ENCODE data around the gene MAGED4B. TPM values are rescaled to one million over a fixed set of nuclear protein-coding genes. Genes with fewer than 3 reads are reported as not detected.

Gene MAGED4B
- total and polyA plus RNA-seq, 2 experiments from 2014 or later: 25.0 to 99.6 TPM

GRCh38 chrX:52031371-52031770 lies 37.6 kb downstream of the MAGED4B start:
- TF ChIP-seq, protein P1, sequence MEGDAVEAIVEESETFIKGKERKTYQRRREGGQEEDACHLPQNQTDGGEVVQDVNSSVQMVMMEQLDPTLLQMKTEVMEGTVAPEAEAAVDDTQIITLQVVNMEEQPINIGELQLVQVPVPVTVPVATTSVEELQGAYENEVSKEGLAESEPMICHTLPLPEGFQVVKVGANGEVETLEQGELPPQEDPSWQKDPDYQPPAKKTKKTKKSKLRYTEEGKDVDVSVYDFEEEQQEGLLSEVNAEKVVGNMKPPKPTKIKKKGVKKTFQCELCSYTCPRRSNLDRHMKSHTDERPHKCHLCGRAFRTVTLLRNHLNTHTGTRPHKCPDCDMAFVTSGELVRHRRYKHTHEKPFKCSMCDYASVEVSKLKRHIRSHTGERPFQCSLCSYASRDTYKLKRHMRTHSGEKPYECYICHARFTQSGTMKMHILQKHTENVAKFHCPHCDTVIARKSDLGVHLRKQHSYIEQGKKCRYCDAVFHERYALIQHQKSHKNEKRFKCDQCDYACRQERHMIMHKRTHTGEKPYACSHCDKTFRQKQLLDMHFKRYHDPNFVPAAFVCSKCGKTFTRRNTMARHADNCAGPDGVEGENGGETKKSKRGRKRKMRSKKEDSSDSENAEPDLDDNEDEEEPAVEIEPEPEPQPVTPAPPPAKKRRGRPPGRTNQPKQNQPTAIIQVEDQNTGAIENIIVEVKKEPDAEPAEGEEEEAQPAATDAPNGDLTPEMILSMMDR (IDR thresholded peaks at IDR 0.05; ENCODE audit: low read depth, low read length): no peak
- Histone ChIP-seq H3K27me3 (no peaks in the 10 kb centered on the region), H3K4me3 (no peak overlapping the region), H3K36me3 (no peaks in the 10 kb centered on the region), H3K9me3 (ENCODE audit: low read depth) (no peaks in the 10 kb centered on the region), H3K4me1 (ENCODE audit: low read depth) (no peaks in the 10 kb centered on the region), H3K27ac (no peak overlapping the region)
- DNase-seq (ENCODE audit: low read depth in 1 of 2, low spot score in 1 of 2): no peak

GRCh38 chrX:52015794-52016193 lies 53.2 kb downstream of the MAGED4B start:
- Histone ChIP-seq H3K4me3 (no peak overlapping the region), H3K4me1 (ENCODE audit: low read depth) (no peaks in the 10 kb centered on the region), H3K27me3 (no peaks in the 10 kb centered on the region), H3K27ac (no peak overlapping the region), H3K9me3 (ENCODE audit: low read depth) (no peaks in the 10 kb centered on the region), H3K36me3 (no peaks in the 10 kb centered on the region)
- TF ChIP-seq, protein P1 (IDR thresholded peaks at IDR 0.05; ENCODE audit: low read depth, low read length): no peak
- DNase-seq (ENCODE audit: low read depth in 1 of 2, low spot score in 1 of 2): no peak

Other genes starting within 250 kb of the MAGED4B start
- gene MAGED1, start 175.6 kb downstream of the MAGED4B start, total RNA-seq: 319 and 383 TPM in 2 replicates
- gene MAGED1, start 175.6 kb downstream of the MAGED4B start, polyA plus RNA-seq: 420 and 486 TPM in 2 replicates
- 70.5 and 73.7 TPM in 2 replicates for gene MAGED4, start 115.7 kb upstream of the MAGED4B start, total RNA-seq
- gene MAGED4, start 115.7 kb upstream of the MAGED4B start, polyA plus RNA-seq: 25.0 and 29.7 TPM in 2 replicates